Measurements from ENCODE around the gene GINS3. TPM values are rescaled to one million over a fixed set of nuclear protein-coding genes. Genes with fewer than 3 reads are reported as not detected.

Gene GINS3
- polyA plus RNA-seq, 1 donor (not counting 4 experiments of a cell fraction or from before 2014, with no cell fraction given), result 10.1 TPM

- H4K20me1 ChIP-seq (ENCODE audit: control insufficient read depth, extremely low read depth, insufficient read depth, low read length), result no peaks in the 10 kb centered on the region
- H3K9me1 ChIP-seq (ENCODE audit: control insufficient read depth, extremely low read depth, insufficient read depth, low read length), result no peaks in the 10 kb centered on the region
- H3K4me3 ChIP-seq (ENCODE audit: control insufficient read depth in 2 of 3, extremely low read depth in 1 of 3, insufficient read depth in 2 of 3, low read depth in 1 of 3, low read length in 3 of 3), result no peak overlapping the region
- no peaks in the 10 kb centered on the region for H3K36me3 ChIP-seq (ENCODE audit: control insufficient read depth in 2 of 2, extremely low read depth in 1 of 2, insufficient read depth in 2 of 2, low read length in 2 of 2)
- TF ChIP-seq CTCF (optimal IDR thresholded peaks at IDR 0.05 in 1 of 3, IDR thresholded peaks at IDR 0.05 in 1 of 3, conservative IDR thresholded peaks at IDR 0.05 in 1 of 3; ENCODE audit: extremely low read depth in 1 of 3, insufficient read depth in 2 of 3, low read length in 3 of 3) (no peak), EZH2 (IDR thresholded peaks at IDR 0.05; ENCODE audit: low read length) (no peak)
- dilution Hi-C loops (cut with MboI; ENCODE audit: extremely low pct_ligation_motif_present, low sequenced_read_pairs), result loop anchor here (10.0 kb wide), 1 partner anchor 116 kb away; no protein-coding TSS in a partner anchor
- H3K4me1 ChIP-seq (ENCODE audit: control insufficient read depth, extremely low read depth, insufficient read depth, low read length), result no peaks in the 10 kb centered on the region
- peaks cover 13% of the 10 kb centered on the region for H3K27me3 ChIP-seq (ENCODE audit: control insufficient read depth, extremely low read depth, insufficient read depth, low read length)
- no peak overlapping the region for H3K4me2 ChIP-seq (ENCODE audit: control insufficient read depth, extremely low read depth, insufficient read depth, low read depth, low read length)
- no peaks in the 10 kb centered on the region for H3K79me2 ChIP-seq (ENCODE audit: control insufficient read depth, insufficient read depth, low read length)
- no peak overlapping the region for H3K9ac ChIP-seq (ENCODE audit: control insufficient read depth, extremely low read depth, insufficient read depth, low read length)
- H3K9me3 ChIP-seq (ENCODE audit: control insufficient read depth, low read depth, low read length), result no peaks in the 10 kb centered on the region
- no peak for FAIRE-seq
- no peak overlapping the region for H2AFZ ChIP-seq (ENCODE audit: control insufficient read depth, low read length)
- H3K27ac ChIP-seq (ENCODE audit: control insufficient read depth, insufficient read depth, low read length), result no peak overlapping the region
- DNase-seq (ENCODE audit: low read depth, low spot score), result no peak
Measured at GRCh38 chr16:58450590-58450989, 58.3 kb downstream of the GINS3 start.

- dilution Hi-C loops (cut with MboI; ENCODE audit: extremely low pct_ligation_motif_present, low sequenced_read_pairs), result loop anchor here (10.0 kb wide), 1 partner anchor 116 kb away; no protein-coding TSS in a partner anchor
- H3K4me2 ChIP-seq (ENCODE audit: control insufficient read depth, extremely low read depth, insufficient read depth, low read depth, low read length), result no peak overlapping the region
- FAIRE-seq, result no peak
Measured at GRCh38 chr16:58451265-58451689, 59.0 kb downstream of the GINS3 start.

More at GRCh38 chr16:58451265-58451689, 59.0 kb downstream of the GINS3 start:
- Histone ChIP-seq H3K9ac (ENCODE audit: control insufficient read depth, extremely low read depth, insufficient read depth, low read length) (no peak overlapping the region), H3K79me2 (ENCODE audit: control insufficient read depth, insufficient read depth, low read length) (no peaks in the 10 kb centered on the region), H4K20me1 (ENCODE audit: control insufficient read depth, extremely low read depth, insufficient read depth, low read length) (no peaks in the 10 kb centered on the region), H3K27me3 (ENCODE audit: control insufficient read depth, extremely low read depth, insufficient read depth, low read length) (peaks cover 13% of the 10 kb centered on the region), H3K9me3 (ENCODE audit: control insufficient read depth, low read depth, low read length) (no peaks in the 10 kb centered on the region), H3K36me3 (ENCODE audit: control insufficient read depth in 2 of 2, extremely low read depth in 1 of 2, insufficient read depth in 2 of 2, low read length in 2 of 2) (no peaks in the 10 kb centered on the region), H2AFZ (ENCODE audit: control insufficient read depth, low read length) (no peak overlapping the region), H3K4me3 (ENCODE audit: control insufficient read depth in 2 of 3, extremely low read depth in 1 of 3, insufficient read depth in 2 of 3, low read depth in 1 of 3, low read length in 3 of 3) (no peak overlapping the region), H3K27ac (ENCODE audit: control insufficient read depth, insufficient read depth, low read length) (no peak overlapping the region), H3K4me1 (ENCODE audit: control insufficient read depth, extremely low read depth, insufficient read depth, low read length) (no peaks in the 10 kb centered on the region), H3K9me1 (ENCODE audit: control insufficient read depth, extremely low read depth, insufficient read depth, low read length) (no peaks in the 10 kb centered on the region)
- no peak for TF ChIP-seq CTCF (optimal IDR thresholded peaks at IDR 0.05 in 1 of 3, IDR thresholded peaks at IDR 0.05 in 1 of 3, conservative IDR thresholded peaks at IDR 0.05 in 1 of 3; ENCODE audit: extremely low read depth in 1 of 3, insufficient read depth in 2 of 3, low read length in 3 of 3)
- TF ChIP-seq EZH2 (IDR thresholded peaks at IDR 0.05; ENCODE audit: low read length), result no peak
- no peak for DNase-seq (ENCODE audit: low read depth, low spot score)

Measured in keratinocyte (primary cell).